Astrocyte of the spinal cord (primary cell): ENCODE results near the gene WDR31.
"Not testable (repeated sequence)": the region's sequence is repeated elsewhere in the genome, so short reads cannot be mapped to it uniquely, and the experiment has no call there.

Experiments
- DNase-seq: peaks from one replicate; pipeline ENCODE4 v3.0.0; 2011; ENCODE audit warnings: low read depth, low spot score
- H3K4me3 ChIP-seq: 2 replicates; pipeline ENCODE4 v1.5.1; 2011; ENCODE audit warnings: low read depth, mild to moderate bottlenecking, low read length, moderate library complexity
- CTCF ChIP-seq: IDR thresholded peaks from 2 replicates; pipeline ENCODE4 v1.5.1; 2012; ENCODE audit warnings: low read depth, mild to moderate bottlenecking, low read length, inconsistent platforms
- in situ Hi-C: cut with HindIII; loops from 2 replicates; pipeline ENCODE4 v1.10.0; 2017; ENCODE audit warnings: low sequenced_read_pairs

WDR31 gene

GRCh38 chr9:113298311-113298710 is 41.8 kb downstream of the WDR31 start:
- no peak overlapping the region for H3K4me3 ChIP-seq
- no peak for DNase-seq
- in situ Hi-C loops: no loop called here
- no peak for TF ChIP-seq CTCF

- DNase-seq: no peak
- no peak for TF ChIP-seq CTCF
- in situ Hi-C loops: no loop called here
- no peak overlapping the region for H3K4me3 ChIP-seq
These were observed 43.1 kb downstream of the WDR31 start for GRCh38 chr9:113296796-113297558.

- H3K4me3 ChIP-seq, DNase-seq, in situ Hi-C loops: not testable (repeated sequence)
These were observed 43.8 kb downstream of the WDR31 start for GRCh38 chr9:113296247-113296646.

- DNase-seq: no peak
- TF ChIP-seq CTCF: no peak
- no peak overlapping the region for H3K4me3 ChIP-seq
- in situ Hi-C loops: no loop called here
These were observed 46.7 kb downstream of the WDR31 start for GRCh38 chr9:113293285-113293878.

- no peak for DNase-seq
- in situ Hi-C loops: no loop called here
- H3K4me3 ChIP-seq: no peak overlapping the region
- no peak for TF ChIP-seq CTCF
These were observed 49.9 kb downstream of the WDR31 start for GRCh38 chr9:113290052-113290607.

GRCh38 chr9:113289091-113289490 is 51.0 kb downstream of the WDR31 start:
- H3K4me3 ChIP-seq: no peak overlapping the region
- DNase-seq: no peak
- TF ChIP-seq CTCF: no peak
- in situ Hi-C loops: no loop called here

GRCh38 chr9:113281356-113281755 is 58.7 kb downstream of the WDR31 start:
- TF ChIP-seq CTCF: no peak
- in situ Hi-C loops: no loop called here
- DNase-seq: no peak

More at GRCh38 chr9:113281356-113281755, 58.7 kb downstream of the WDR31 start:
- no peak overlapping the region for H3K4me3 ChIP-seq
